ENCODE results near the gene SUGCT.

DNA sequence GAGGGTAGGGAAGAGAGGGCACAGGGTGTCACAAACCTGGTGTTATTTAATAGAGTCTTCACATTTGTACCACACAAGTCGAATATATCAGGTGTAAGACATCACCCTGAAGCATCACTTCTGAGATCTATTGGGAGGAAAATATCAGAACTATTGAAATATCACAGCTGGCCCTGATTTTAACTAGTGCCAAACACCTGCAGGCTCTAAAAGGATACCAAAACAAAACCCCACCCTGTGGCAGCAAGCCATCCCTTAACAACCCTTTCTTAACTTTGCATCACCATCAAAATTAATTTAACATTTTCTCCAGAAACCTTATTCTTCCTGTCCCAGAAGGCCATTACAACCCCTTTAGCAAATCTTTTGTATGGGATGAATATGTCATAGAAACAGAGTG, 365.4 kb downstream of the SUGCT start:
- TF ChIP-seq RAD51 (IDR thresholded peaks at IDR 0.05; ENCODE audit: borderline replicate concordance), result no peak
- no peak for TF ChIP-seq MTA3 (CRISPR knock-in tag; IDR thresholded peaks at IDR 0.05)
- TF ChIP-seq, protein P1, sequence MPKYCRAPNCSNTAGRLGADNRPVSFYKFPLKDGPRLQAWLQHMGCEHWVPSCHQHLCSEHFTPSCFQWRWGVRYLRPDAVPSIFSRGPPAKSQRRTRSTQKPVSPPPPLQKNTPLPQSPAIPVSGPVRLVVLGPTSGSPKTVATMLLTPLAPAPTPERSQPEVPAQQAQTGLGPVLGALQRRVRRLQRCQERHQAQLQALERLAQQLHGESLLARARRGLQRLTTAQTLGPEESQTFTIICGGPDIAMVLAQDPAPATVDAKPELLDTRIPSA (CRISPR knock-in tag; IDR thresholded peaks at IDR 0.05; ENCODE audit: borderline replicate concordance), result no peak
- no peak for TF ChIP-seq ZBTB8A (CRISPR knock-in tag; IDR thresholded peaks at IDR 0.05; ENCODE audit: borderline replicate concordance, low read depth)
- TF ChIP-seq, protein P2, sequence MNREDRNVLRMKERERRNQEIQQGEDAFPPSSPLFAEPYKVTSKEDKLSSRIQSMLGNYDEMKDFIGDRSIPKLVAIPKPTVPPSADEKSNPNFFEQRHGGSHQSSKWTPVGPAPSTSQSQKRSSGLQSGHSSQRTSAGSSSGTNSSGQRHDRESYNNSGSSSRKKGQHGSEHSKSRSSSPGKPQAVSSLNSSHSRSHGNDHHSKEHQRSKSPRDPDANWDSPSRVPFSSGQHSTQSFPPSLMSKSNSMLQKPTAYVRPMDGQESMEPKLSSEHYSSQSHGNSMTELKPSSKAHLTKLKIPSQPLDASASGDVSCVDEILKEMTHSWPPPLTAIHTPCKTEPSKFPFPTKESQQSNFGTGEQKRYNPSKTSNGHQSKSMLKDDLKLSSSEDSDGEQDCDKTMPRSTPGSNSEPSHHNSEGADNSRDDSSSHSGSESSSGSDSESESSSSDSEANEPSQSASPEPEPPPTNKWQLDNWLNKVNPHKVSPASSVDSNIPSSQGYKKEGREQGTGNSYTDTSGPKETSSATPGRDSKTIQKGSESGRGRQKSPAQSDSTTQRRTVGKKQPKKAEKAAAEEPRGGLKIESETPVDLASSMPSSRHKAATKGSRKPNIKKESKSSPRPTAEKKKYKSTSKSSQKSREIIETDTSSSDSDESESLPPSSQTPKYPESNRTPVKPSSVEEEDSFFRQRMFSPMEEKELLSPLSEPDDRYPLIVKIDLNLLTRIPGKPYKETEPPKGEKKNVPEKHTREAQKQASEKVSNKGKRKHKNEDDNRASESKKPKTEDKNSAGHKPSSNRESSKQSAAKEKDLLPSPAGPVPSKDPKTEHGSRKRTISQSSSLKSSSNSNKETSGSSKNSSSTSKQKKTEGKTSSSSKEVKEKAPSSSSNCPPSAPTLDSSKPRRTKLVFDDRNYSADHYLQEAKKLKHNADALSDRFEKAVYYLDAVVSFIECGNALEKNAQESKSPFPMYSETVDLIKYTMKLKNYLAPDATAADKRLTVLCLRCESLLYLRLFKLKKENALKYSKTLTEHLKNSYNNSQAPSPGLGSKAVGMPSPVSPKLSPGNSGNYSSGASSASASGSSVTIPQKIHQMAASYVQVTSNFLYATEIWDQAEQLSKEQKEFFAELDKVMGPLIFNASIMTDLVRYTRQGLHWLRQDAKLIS (CRISPR knock-in tag; IDR thresholded peaks at IDR 0.05), result no peak
- TF ChIP-seq ESRRA (CRISPR knock-in tag; IDR thresholded peaks at IDR 0.05; ENCODE audit: low read depth), result no peak
- TF ChIP-seq EZH2 (conservative IDR thresholded peaks at IDR 0.05; ENCODE audit: low read depth, low read length), result no peak
- TF ChIP-seq, protein P3, sequence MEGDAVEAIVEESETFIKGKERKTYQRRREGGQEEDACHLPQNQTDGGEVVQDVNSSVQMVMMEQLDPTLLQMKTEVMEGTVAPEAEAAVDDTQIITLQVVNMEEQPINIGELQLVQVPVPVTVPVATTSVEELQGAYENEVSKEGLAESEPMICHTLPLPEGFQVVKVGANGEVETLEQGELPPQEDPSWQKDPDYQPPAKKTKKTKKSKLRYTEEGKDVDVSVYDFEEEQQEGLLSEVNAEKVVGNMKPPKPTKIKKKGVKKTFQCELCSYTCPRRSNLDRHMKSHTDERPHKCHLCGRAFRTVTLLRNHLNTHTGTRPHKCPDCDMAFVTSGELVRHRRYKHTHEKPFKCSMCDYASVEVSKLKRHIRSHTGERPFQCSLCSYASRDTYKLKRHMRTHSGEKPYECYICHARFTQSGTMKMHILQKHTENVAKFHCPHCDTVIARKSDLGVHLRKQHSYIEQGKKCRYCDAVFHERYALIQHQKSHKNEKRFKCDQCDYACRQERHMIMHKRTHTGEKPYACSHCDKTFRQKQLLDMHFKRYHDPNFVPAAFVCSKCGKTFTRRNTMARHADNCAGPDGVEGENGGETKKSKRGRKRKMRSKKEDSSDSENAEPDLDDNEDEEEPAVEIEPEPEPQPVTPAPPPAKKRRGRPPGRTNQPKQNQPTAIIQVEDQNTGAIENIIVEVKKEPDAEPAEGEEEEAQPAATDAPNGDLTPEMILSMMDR (CRISPR knock-in tag; IDR thresholded peaks at IDR 0.05), result no peak
